Skeletal muscle satellite cell (primary cell): ENCODE results near the gene PALM2AKAP2.

ENCODE experiments used
- H3K27me3 ChIP-seq: 2 replicates; pipeline ENCODE4 v1.7.0; 2013; ENCODE audit warnings: low read length; ENCODE audit not compliant: control insufficient read depth, insufficient read depth
- H3K36me3 ChIP-seq: 2 replicates; pipeline ENCODE4 v1.7.0; 2013; ENCODE audit warnings: mild to moderate bottlenecking, control low read depth, low read length; ENCODE audit not compliant: insufficient read depth
- H3K4me1 ChIP-seq: 2 replicates; pipeline ENCODE4 v1.7.0; 2013; ENCODE audit warnings: low read length; ENCODE audit not compliant: control insufficient read depth, insufficient read depth
- H3K4me2 ChIP-seq: 2 replicates; pipeline ENCODE4 v1.7.0; 2013; ENCODE audit warnings: mild to moderate bottlenecking, low read length
- H3K4me3 ChIP-seq: 2 replicates; pipeline ENCODE4 v1.7.0; 2013; ENCODE audit warnings: low read length
- H3K9ac ChIP-seq: 2 replicates; pipeline ENCODE4 v1.7.0; 2013; ENCODE audit warnings: mild to moderate bottlenecking, low read depth, low read length, moderate library complexity
- H3K9me3 ChIP-seq: replicated peaks from 2 replicates; pipeline ENCODE4 v1.7.0; 2013; ENCODE audit warnings: mild to moderate bottlenecking, control low read depth, low read length

Gene PALM2AKAP2

GRCh38 chr9:109753308-109753707 is 26.7 kb upstream of the PALM2AKAP2 start:
- no peak overlapping the region for H3K9ac ChIP-seq
- no peak overlapping the region for H3K4me3 ChIP-seq
- no peaks in the 10 kb centered on the region for H3K36me3 ChIP-seq
- H3K9me3 ChIP-seq: no peaks in the 10 kb centered on the region
- no peak overlapping the region for H3K4me2 ChIP-seq
- H3K4me1 ChIP-seq: no peaks in the 10 kb centered on the region
- H3K27me3 ChIP-seq: peaks cover 8% of the 10 kb centered on the region

- Histone ChIP-seq H3K4me3 (no peak overlapping the region), H3K4me2 (no peak overlapping the region), H3K36me3 (no peaks in the 10 kb centered on the region), H3K4me1 (no peaks in the 10 kb centered on the region), H3K9ac (no peak overlapping the region), H3K9me3 (no peaks in the 10 kb centered on the region), H3K27me3 (peaks cover 14% of the 10 kb centered on the region)
Measured at GRCh38 chr9:109755040-109755439, 25.0 kb upstream of the PALM2AKAP2 start.

GRCh38 chr9:109759589-109759988 is 20.4 kb upstream of the PALM2AKAP2 start:
- no peak overlapping the region for H3K4me3 ChIP-seq
- no peak overlapping the region for H3K4me2 ChIP-seq
- H3K27me3 ChIP-seq: peaks cover 6% of the 10 kb centered on the region
- H3K36me3 ChIP-seq: no peaks in the 10 kb centered on the region
- H3K9me3 ChIP-seq: no peaks in the 10 kb centered on the region
- no peak overlapping the region for H3K9ac ChIP-seq
- no peaks in the 10 kb centered on the region for H3K4me1 ChIP-seq

- H3K4me2 ChIP-seq: no peak overlapping the region
- no peaks in the 10 kb centered on the region for H3K9me3 ChIP-seq
- no peak overlapping the region for H3K4me3 ChIP-seq
- H3K4me1 ChIP-seq: peaks cover 14% of the 10 kb centered on the region
- H3K9ac ChIP-seq: no peak overlapping the region
- H3K27me3 ChIP-seq: no peaks in the 10 kb centered on the region
- H3K36me3 ChIP-seq: no peaks in the 10 kb centered on the region
Measured at GRCh38 chr9:109765278-109765677, 14.7 kb upstream of the PALM2AKAP2 start.

GRCh38 chr9:109765830-109766229 is 14.2 kb upstream of the PALM2AKAP2 start:
- no peaks in the 10 kb centered on the region for H3K36me3 ChIP-seq

GRCh38 chr9:109766351-109766750 is 13.6 kb upstream of the PALM2AKAP2 start:
- H3K36me3 ChIP-seq: no peaks in the 10 kb centered on the region
- H3K9ac ChIP-seq: no peak overlapping the region
- H3K4me1 ChIP-seq: peaks cover 23% of the 10 kb centered on the region
- no peaks in the 10 kb centered on the region for H3K9me3 ChIP-seq
- no peak overlapping the region for H3K4me3 ChIP-seq
- H3K27me3 ChIP-seq: no peaks in the 10 kb centered on the region
- no peak overlapping the region for H3K4me2 ChIP-seq

More at GRCh38 chr9:109765830-109766229, 14.2 kb upstream of the PALM2AKAP2 start:
- Histone ChIP-seq H3K9me3 (no peaks in the 10 kb centered on the region), H3K4me1 (peaks cover 18% of the 10 kb centered on the region), H3K27me3 (no peaks in the 10 kb centered on the region), H3K4me2 (no peak overlapping the region), H3K4me3 (no peak overlapping the region), H3K9ac (no peak overlapping the region)

GRCh38 chr9:109767404-109767803 is 12.6 kb upstream of the PALM2AKAP2 start:
- no peaks in the 10 kb centered on the region for H3K36me3 ChIP-seq
- no peak overlapping the region for H3K4me3 ChIP-seq
- no peaks in the 10 kb centered on the region for H3K9me3 ChIP-seq
- H3K27me3 ChIP-seq: no peaks in the 10 kb centered on the region
- H3K4me1 ChIP-seq: peaks cover 34% of the 10 kb centered on the region
- H3K4me2 ChIP-seq: no peak overlapping the region
- H3K9ac ChIP-seq: no peak overlapping the region

GRCh38 chr9:109767814-109768213 is 12.2 kb upstream of the PALM2AKAP2 start:
- Histone ChIP-seq H3K4me3 (no peak overlapping the region), H3K4me2 (no peak overlapping the region), H3K9me3 (no peaks in the 10 kb centered on the region), H3K27me3 (no peaks in the 10 kb centered on the region), H3K36me3 (no peaks in the 10 kb centered on the region), H3K9ac (no peak overlapping the region), H3K4me1 (peaks cover 36% of the 10 kb centered on the region)

GRCh38 chr9:109769250-109769649 is 10.7 kb upstream of the PALM2AKAP2 start:
- Histone ChIP-seq H3K4me1 (peaks cover 36% of the 10 kb centered on the region), H3K9ac (no peak overlapping the region), H3K4me3 (no peak overlapping the region), H3K9me3 (no peaks in the 10 kb centered on the region), H3K27me3 (no peaks in the 10 kb centered on the region), H3K36me3 (no peaks in the 10 kb centered on the region), H3K4me2 (no peak overlapping the region)

- no peak overlapping the region for H3K4me2 ChIP-seq
- H3K9ac ChIP-seq: peak overlapping the region; percentile 55
- no peak overlapping the region for H3K4me3 ChIP-seq
- H3K9me3 ChIP-seq: no peaks in the 10 kb centered on the region
- H3K36me3 ChIP-seq: no peaks in the 10 kb centered on the region
- peaks cover 36% of the 10 kb centered on the region for H3K4me1 ChIP-seq
- H3K27me3 ChIP-seq: no peaks in the 10 kb centered on the region
Measured at GRCh38 chr9:109770101-109770500, 9.9 kb upstream of the PALM2AKAP2 start.

- Histone ChIP-seq H3K4me2 (peak overlapping the region; percentile 50), H3K9ac (peak overlapping the region; percentile 55), H3K27me3 (peaks cover 7% of the 10 kb centered on the region), H3K4me1 (peaks cover 36% of the 10 kb centered on the region), H3K9me3 (no peaks in the 10 kb centered on the region), H3K4me3 (peak overlapping the region; percentile 40), H3K36me3 (no peaks in the 10 kb centered on the region)
Measured at GRCh38 chr9:109771087-109771486, 8.9 kb upstream of the PALM2AKAP2 start.

- Histone ChIP-seq H3K27me3 (peaks cover 12% of the 10 kb centered on the region), H3K4me1 (peaks cover 36% of the 10 kb centered on the region), H3K36me3 (no peaks in the 10 kb centered on the region), H3K4me2 (peak overlapping the region; percentile 50), H3K9ac (peak overlapping the region; percentile 61), H3K4me3 (peak overlapping the region; percentile 40), H3K9me3 (no peaks in the 10 kb centered on the region)
Measured at GRCh38 chr9:109771796-109772531, 8.0 kb upstream of the PALM2AKAP2 start.
